HEK293 (cell line): ENCODE measurements around the gene CHD5.

Experiments
- CTCF ChIA-PET: fragments of 350-600 bp; formaldehyde crosslinking; extraction: SDS; loops from one replicate; lab custom pipeline; 2021; ENCODE audit warnings: antibody characterized with exemption; lab: Yijun Ruan, JAX
- POLR2A ChIA-PET: fragments of 300-600 bp; formaldehyde crosslinking; extraction: SDS; loops from one replicate; lab custom pipeline; 2020; ENCODE audit warnings: antibody characterized with exemption, inconsistent platforms; lab: Yijun Ruan, JAX
- H3K27ac ChIP-seq: fragments of 200-500 bp; sonication (Bioruptor generic); 2 replicates; pipeline ENCODE4 v1.5.1; 2014; ENCODE audit warnings: low read depth, low read length, control low read depth, inconsistent platforms; ENCODE audit errors: extremely low read depth
- H3K36me3 ChIP-seq, 2 experiments: fragments of 200-500 bp in 1 of 2; sonication (Bioruptor generic) in 1 of 2; 1 replicate in 1 of 2; 2 replicates in 1 of 2; pipeline ENCODE4 v1.5.1; 2014 to 2017; ENCODE audit warnings: inconsistent platforms in 2 of 2, low read length in 2 of 2; ENCODE audit not compliant: control insufficient read depth in 2 of 2, insufficient read depth in 1 of 2
- H3K4me1 ChIP-seq: fragments of 200-500 bp; sonication (Bioruptor generic); 2 replicates; pipeline ENCODE4 v1.5.1; 2014; ENCODE audit warnings: mild to moderate bottlenecking, low read length, inconsistent platforms; ENCODE audit not compliant: control insufficient read depth, insufficient read depth
- H3K4me3 ChIP-seq: 2 replicates; pipeline ENCODE4 v1.5.1; 2011; ENCODE audit warnings: low read depth, mild to moderate bottlenecking, control low read depth, low read length, moderate library complexity
- H3K9me3 ChIP-seq: fragments of 200-500 bp; sonication (Bioruptor generic); 2 replicates; pipeline ENCODE4 v1.5.1; 2014; ENCODE audit warnings: low read depth, low read length, inconsistent platforms; ENCODE audit not compliant: control insufficient read depth, insufficient read depth
- GLIS1 ChIP-seq: fragments of 450-650 bp; formaldehyde crosslinking; IDR thresholded peaks from 2 replicates; pipeline ENCODE4 v1.5.1; 2016; ENCODE audit warnings: missing biosample characterization, missing genetic modification characterization
- KLF1 ChIP-seq: fragments of 450-650 bp; formaldehyde crosslinking; IDR thresholded peaks from 2 replicates; pipeline ENCODE4 v1.5.1; 2016; ENCODE audit warnings: missing biosample characterization, missing genetic modification characterization
- PRDM4 ChIP-seq: fragments of 450-650 bp; formaldehyde crosslinking; IDR thresholded peaks from 2 replicates; pipeline ENCODE4 v1.5.1; 2017; ENCODE audit warnings: missing biosample characterization, missing genetic modification characterization
- REPIN1 ChIP-seq: fragments of 450-650 bp; formaldehyde crosslinking; IDR thresholded peaks from 2 replicates; pipeline ENCODE4 v1.5.1; 2017; ENCODE audit warnings: missing biosample characterization, missing genetic modification characterization, low read depth
- SALL2 ChIP-seq: fragments of 450-650 bp; formaldehyde crosslinking; IDR thresholded peaks from 2 replicates; pipeline ENCODE4 v1.5.0; 2017; ENCODE audit warnings: missing biosample characterization, mild to moderate bottlenecking, missing genetic modification characterization, borderline replicate concordance
- ZBTB26 ChIP-seq: fragments of 450-650 bp; formaldehyde crosslinking; optimal IDR thresholded peaks from 2 replicates; pipeline ENCODE3; 2016; ENCODE audit warnings: missing biosample characterization, mild to moderate bottlenecking, missing genetic modification characterization
- ZFP37 ChIP-seq: fragments of 450-650 bp; formaldehyde crosslinking; IDR thresholded peaks from 2 replicates; pipeline ENCODE4 v1.5.1; 2016; ENCODE audit warnings: missing biosample characterization, missing genetic modification characterization
- ZNF10 ChIP-seq: fragments of 450-650 bp; formaldehyde crosslinking; IDR thresholded peaks from 2 replicates; pipeline ENCODE4 v1.5.1; 2017; ENCODE audit warnings: missing biosample characterization, missing genetic modification characterization
- ZNF133 ChIP-seq: fragments of 450-650 bp; formaldehyde crosslinking; IDR thresholded peaks from 2 replicates; pipeline ENCODE4 v1.5.1; 2016; ENCODE audit warnings: missing biosample characterization, missing genetic modification characterization
- ZNF138 ChIP-seq: fragments of 450-650 bp; formaldehyde crosslinking; IDR thresholded peaks from 2 replicates; pipeline ENCODE4 v1.5.1; 2016; ENCODE audit warnings: missing biosample characterization, missing genetic modification characterization, borderline replicate concordance
- ZNF146 ChIP-seq: fragments of 450-650 bp; formaldehyde crosslinking; IDR thresholded peaks from 2 replicates; pipeline ENCODE4 v1.5.1; 2016; ENCODE audit warnings: missing biosample characterization, missing genetic modification characterization
- ZNF148 ChIP-seq: fragments of 450-650 bp; formaldehyde crosslinking; IDR thresholded peaks from 2 replicates; pipeline ENCODE4 v1.5.0; 2017; ENCODE audit warnings: missing biosample characterization, missing genetic modification characterization, borderline replicate concordance
- ZNF19 ChIP-seq: fragments of 450-650 bp; formaldehyde crosslinking; IDR thresholded peaks from 2 replicates; pipeline ENCODE4; 2016; ENCODE audit warnings: missing biosample characterization, missing genetic modification characterization, low read depth
- ZNF202 ChIP-seq: fragments of 450-650 bp; formaldehyde crosslinking; IDR thresholded peaks from 2 replicates; pipeline ENCODE4 v1.5.1; 2016; ENCODE audit warnings: missing biosample characterization, missing genetic modification characterization, borderline replicate concordance
- ZNF23 ChIP-seq: fragments of 450-650 bp; formaldehyde crosslinking; IDR thresholded peaks from 2 replicates; pipeline ENCODE4 v1.5.1; 2016; ENCODE audit warnings: missing biosample characterization, missing genetic modification characterization, borderline replicate concordance
- ZNF266 ChIP-seq: fragments of 450-650 bp; formaldehyde crosslinking; IDR thresholded peaks from 2 replicates; pipeline ENCODE4 v1.5.1; 2016; ENCODE audit warnings: missing biosample characterization, missing genetic modification characterization, low read depth
- ZNF335 ChIP-seq: fragments of 450-650 bp; formaldehyde crosslinking; conservative IDR thresholded peaks from 2 replicates; pipeline ENCODE4 v1.5.1; 2016; ENCODE audit warnings: missing biosample characterization, missing genetic modification characterization
- ZNF473 ChIP-seq: fragments of 450-650 bp; formaldehyde crosslinking; IDR thresholded peaks from 2 replicates; pipeline ENCODE4 v1.5.1; 2017; ENCODE audit warnings: missing biosample characterization, missing genetic modification characterization
- ZNF510 ChIP-seq: fragments of 450-650 bp; formaldehyde crosslinking; IDR thresholded peaks from 2 replicates; pipeline ENCODE4 v1.5.1; 2018; ENCODE audit warnings: mild to moderate bottlenecking, missing genetic modification characterization, missing biosample characterization; ENCODE audit not compliant: insufficient replicate concordance
- ZNF530 ChIP-seq: fragments of 450-650 bp; formaldehyde crosslinking; IDR thresholded peaks from 2 replicates; pipeline ENCODE4 v1.5.1; 2016; ENCODE audit warnings: low read depth, missing biosample characterization, missing genetic modification characterization
- ZNF571 ChIP-seq: fragments of 450-650 bp; formaldehyde crosslinking; IDR thresholded peaks from 2 replicates; pipeline ENCODE4 v1.5.0; 2017; ENCODE audit warnings: missing biosample characterization, missing genetic modification characterization
- ZNF596 ChIP-seq: fragments of 450-650 bp; IDR thresholded peaks from 2 replicates; pipeline ENCODE4 v1.5.0; 2018; ENCODE audit warnings: missing biosample characterization, mild to moderate bottlenecking, missing genetic modification characterization, moderate library complexity
- ZNF600 ChIP-seq: fragments of 450-650 bp; formaldehyde crosslinking; IDR thresholded peaks from 2 replicates; pipeline ENCODE4 v1.5.1; 2016; ENCODE audit warnings: missing biosample characterization, missing genetic modification characterization
- ZNF660 ChIP-seq: fragments of 450-650 bp; IDR thresholded peaks from 2 replicates; pipeline ENCODE4 v1.5.1; 2018; ENCODE audit warnings: missing biosample characterization, mild to moderate bottlenecking, missing genetic modification characterization
- ZNF76 ChIP-seq: fragments of 450-650 bp; formaldehyde crosslinking; IDR thresholded peaks from 2 replicates; pipeline ENCODE4; 2016; ENCODE audit warnings: low read depth, missing biosample characterization, missing genetic modification characterization, borderline replicate concordance
- ZNF777 ChIP-seq: fragments of 450-650 bp; formaldehyde crosslinking; IDR thresholded peaks from 2 replicates; pipeline ENCODE4 v1.5.1; 2017; ENCODE audit warnings: missing biosample characterization, missing genetic modification characterization, borderline replicate concordance
- ZNF785 ChIP-seq: fragments of 450-650 bp; formaldehyde crosslinking; IDR thresholded peaks from 2 replicates; pipeline ENCODE4 v1.5.1; 2016; ENCODE audit warnings: missing biosample characterization, missing genetic modification characterization
- ZSCAN30 ChIP-seq: fragments of 450-650 bp; IDR thresholded peaks from 2 replicates; pipeline ENCODE4 v1.5.1; 2018; ENCODE audit warnings: missing biosample characterization, mild to moderate bottlenecking, missing genetic modification characterization, moderate library complexity

CHD5 gene

GRCh38 chr1:6180268-6180706, at the start of gene CHD5:
Gene CHD5, minus strand, starts transcription at chr1:6180321. Its CDS starts 298 bp downstream, at chr1:6180023.
- ChIA-PET POLR2A (no interaction called here), CTCF (no interaction called here)
- Histone ChIP-seq H3K4me1 (no peaks in the 10 kb centered on the region), H3K36me3 (peaks cover 0 to 12% of the 10 kb centered on the region in 2 experiments; a peak in 1 of 3 replicates), H3K9me3 (no peaks in the 10 kb centered on the region), H3K27ac (no peak within 1 kb of the TSS; the same call in 1 of the 2 replicates)
- TF ChIP-seq ZNF785 (tag by site-specific recombination) (no peak), SALL2 (no peak), ZNF76 (tag by site-specific recombination) (no peak), ZBTB26 (tag by site-specific recombination) (peak; percentile 39), ZNF600 (tag by site-specific recombination) (no peak), REPIN1 (tag by site-specific recombination) (no peak), GLIS1 (tag by site-specific recombination) (peak; percentile 44; the same call in 1 of the 2 replicates), ZNF146 (tag by site-specific recombination) (0 out of 2 replicates have a peak, but pooled peaks have one; percentile 6), ZSCAN30 (tag by site-specific recombination) (no peak), ZNF202 (tag by site-specific recombination) (no peak)
- TF ChIP-seq, all 188 proteins: peak for 3
- H3K4me3 ChIP-seq = peak within 1 kb of the TSS; percentile 29

- TF ChIP-seq ZNF133 (tag by site-specific recombination) (no peak), ZNF660 (tag by site-specific recombination) (no peak), ZNF777 (tag by site-specific recombination) (no peak), ZNF600 (tag by site-specific recombination) (no peak), ZNF530 (no peak), ZNF138 (tag by site-specific recombination) (no peak), ZNF148 (tag by site-specific recombination) (no peak), ZNF23 (tag by site-specific recombination) (no peak), KLF1 (tag by site-specific recombination) (no peak), ZNF335 (tag by site-specific recombination) (no peak), ZNF510 (no peak), ZFP37 (no peak), ZNF19 (no peak), ZNF571 (tag by site-specific recombination) (no peak), PRDM4 (tag by site-specific recombination) (no peak), ZNF473 (tag by site-specific recombination) (no peak), ZNF266 (tag by site-specific recombination) (no peak), ZNF596 (tag by site-specific recombination) (no peak), ZNF10 (tag by site-specific recombination) (no peak)
- H3K4me1 ChIP-seq = no peaks in the 10 kb centered on the region
- H3K9me3 ChIP-seq = no peaks in the 10 kb centered on the region
- H3K36me3 ChIP-seq = peaks cover 45 to 98% of the 10 kb centered on the region in 2 experiments; a peak in 2 of 3 replicates
- no peak overlapping the region for H3K27ac ChIP-seq
- H3K4me3 ChIP-seq = no peak overlapping the region
- POLR2A ChIA-PET = no interaction called here
- CTCF ChIA-PET = interaction anchor here (0.6 to 2.3 kb wide), 4 partner anchors 12 to 329 kb away, joined by 3 to 13 read pairs (median 4); partner anchors contain the start of gene RNF207
These were observed 45.5 kb upstream of the CHD5 start for GRCh38 chr1:6225651-6226050.
